Measurements from ENCODE around the gene KBTBD12. TPM values are rescaled to one million over a fixed set of nuclear protein-coding genes. Genes with fewer than 3 reads are reported as not detected.
"Not testable (repeated sequence)": the region's sequence is repeated elsewhere in the genome, so short reads cannot be mapped to it uniquely, and the experiment has no call there.

KBTBD12 gene
- total and polyA plus RNA-seq, 2 experiments from 2014 or later = 0.07 TPM; not detected in 1

DNA sequence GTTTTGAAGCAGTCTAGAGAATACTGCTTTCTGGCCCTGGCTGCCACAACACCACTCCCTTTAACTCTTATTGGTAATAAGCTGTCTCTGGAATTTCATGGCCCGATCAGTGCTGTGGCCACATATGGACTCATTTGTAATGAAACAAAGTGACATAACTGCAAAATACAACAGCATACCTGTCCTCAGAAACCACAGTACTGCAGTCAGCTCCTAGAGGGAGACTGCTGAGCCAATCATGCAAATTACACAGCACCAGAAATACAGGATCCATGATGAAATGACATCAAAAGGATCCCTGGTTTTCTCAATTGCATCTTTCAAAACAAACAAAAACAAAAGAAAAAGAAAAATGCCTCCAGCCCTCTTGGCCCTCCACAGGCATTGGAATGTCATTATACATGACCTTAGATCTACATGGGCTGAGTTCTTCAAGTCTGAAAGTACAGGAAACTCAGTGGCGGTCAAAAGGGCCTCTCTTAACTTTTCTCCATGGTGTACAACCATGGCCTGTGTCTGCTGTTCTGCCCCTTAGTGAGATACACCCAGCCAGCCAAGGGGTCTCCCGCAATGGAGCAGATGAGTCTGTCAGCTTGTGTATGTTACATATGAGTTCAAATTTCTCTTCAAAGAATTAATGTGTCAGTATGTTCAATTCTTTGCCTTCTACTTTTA is 24.9 kb upstream of the KBTBD12 start:
- Histone ChIP-seq H4K20me1 (ENCODE audit: insufficient read depth, poor library complexity, severe bottlenecking) (no peaks in the 10 kb centered on the region), H3K36me3 (replicated peaks; ENCODE audit: insufficient read depth, low read depth) (no peaks in the 10 kb centered on the region), H3K79me2 (no peaks in the 10 kb centered on the region), H3K4me3 (no peak overlapping the region), H3K4me1 (ENCODE audit: insufficient read depth) (peaks cover 16% of the 10 kb centered on the region), H3K9me3 (ENCODE audit: low read depth) (no peaks in the 10 kb centered on the region), H3K27me3 (no peaks in the 10 kb centered on the region), H3K4me2 (peak overlapping the region; percentile 8), H2AFZ (no peak overlapping the region), H3K27ac (peak overlapping the region; percentile 92), H3K9me2 (replicated peaks; ENCODE audit: insufficient read depth) (no peaks in the 10 kb centered on the region)
- no peak for TF ChIP-seq EZH2phosphoT487 (IDR thresholded peaks at IDR 0.05; ENCODE audit: low read depth, severe bottlenecking, unreplicated experiment)
- TF ChIP-seq, protein P1, sequence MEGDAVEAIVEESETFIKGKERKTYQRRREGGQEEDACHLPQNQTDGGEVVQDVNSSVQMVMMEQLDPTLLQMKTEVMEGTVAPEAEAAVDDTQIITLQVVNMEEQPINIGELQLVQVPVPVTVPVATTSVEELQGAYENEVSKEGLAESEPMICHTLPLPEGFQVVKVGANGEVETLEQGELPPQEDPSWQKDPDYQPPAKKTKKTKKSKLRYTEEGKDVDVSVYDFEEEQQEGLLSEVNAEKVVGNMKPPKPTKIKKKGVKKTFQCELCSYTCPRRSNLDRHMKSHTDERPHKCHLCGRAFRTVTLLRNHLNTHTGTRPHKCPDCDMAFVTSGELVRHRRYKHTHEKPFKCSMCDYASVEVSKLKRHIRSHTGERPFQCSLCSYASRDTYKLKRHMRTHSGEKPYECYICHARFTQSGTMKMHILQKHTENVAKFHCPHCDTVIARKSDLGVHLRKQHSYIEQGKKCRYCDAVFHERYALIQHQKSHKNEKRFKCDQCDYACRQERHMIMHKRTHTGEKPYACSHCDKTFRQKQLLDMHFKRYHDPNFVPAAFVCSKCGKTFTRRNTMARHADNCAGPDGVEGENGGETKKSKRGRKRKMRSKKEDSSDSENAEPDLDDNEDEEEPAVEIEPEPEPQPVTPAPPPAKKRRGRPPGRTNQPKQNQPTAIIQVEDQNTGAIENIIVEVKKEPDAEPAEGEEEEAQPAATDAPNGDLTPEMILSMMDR (IDR thresholded peaks at IDR 0.05; ENCODE audit: poor library complexity) = peak; percentile 25
- 85% methylated on average over 3 of the region's 3 CpGs for WGBS (ENCODE audit: low lambda C conversion rate, missing lambda C conversion rate)
- DNase-seq (ENCODE audit: low spot score) = peak; percentile 29

DNA sequence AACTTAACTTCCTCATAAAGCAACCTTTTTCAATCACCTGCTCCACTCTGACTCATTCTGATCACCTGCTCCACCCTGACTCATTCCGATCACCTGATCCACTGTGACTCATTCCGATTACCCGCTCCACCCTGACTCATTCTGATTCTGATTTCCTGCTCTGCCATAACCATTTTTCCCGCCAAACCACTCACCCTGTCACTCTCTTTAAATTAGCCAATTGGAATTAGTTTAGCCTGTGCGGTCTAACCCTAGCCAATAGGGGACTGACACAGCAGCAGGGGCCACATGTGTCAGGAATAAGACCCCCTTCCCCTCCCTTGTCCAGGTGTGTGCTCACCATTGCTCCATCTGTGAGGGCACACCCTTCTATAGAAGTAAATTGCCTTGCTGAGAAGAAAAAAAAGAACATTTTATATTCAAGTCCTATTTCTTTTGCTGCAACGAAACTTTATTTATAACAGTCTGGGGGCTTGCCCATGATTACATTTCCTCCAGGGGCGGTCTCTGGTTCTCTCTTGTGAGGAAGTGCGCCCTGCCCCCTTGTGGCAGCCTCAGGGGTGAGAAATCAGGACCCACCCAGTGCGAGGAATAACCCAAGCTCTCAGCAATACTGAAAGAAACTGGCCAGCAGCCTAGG is 24.3 kb upstream of the KBTBD12 start:
- not testable (repeated sequence) for H3K4me3 ChIP-seq; H3K27me3 ChIP-seq; H3K4me2 ChIP-seq; H3K36me3 ChIP-seq (replicated peaks; ENCODE audit: insufficient read depth, low read depth); H3K79me2 ChIP-seq; H2AFZ ChIP-seq; H4K20me1 ChIP-seq (ENCODE audit: insufficient read depth, poor library complexity, severe bottlenecking); H3K9me2 ChIP-seq (replicated peaks; ENCODE audit: insufficient read depth); H3K9me3 ChIP-seq (ENCODE audit: low read depth)
- 74% methylated on average over 9 of the region's 9 CpGs for WGBS (ENCODE audit: low lambda C conversion rate, missing lambda C conversion rate)
- peaks cover 16% of the 10 kb centered on the region for H3K4me1 ChIP-seq (ENCODE audit: insufficient read depth)
- peak overlapping the region; percentile 92 for H3K27ac ChIP-seq
- peak; percentile 76 for DNase-seq (ENCODE audit: low spot score)
- TF ChIP-seq, protein P1 (IDR thresholded peaks at IDR 0.05; ENCODE audit: poor library complexity) = peak; percentile 46

DNA sequence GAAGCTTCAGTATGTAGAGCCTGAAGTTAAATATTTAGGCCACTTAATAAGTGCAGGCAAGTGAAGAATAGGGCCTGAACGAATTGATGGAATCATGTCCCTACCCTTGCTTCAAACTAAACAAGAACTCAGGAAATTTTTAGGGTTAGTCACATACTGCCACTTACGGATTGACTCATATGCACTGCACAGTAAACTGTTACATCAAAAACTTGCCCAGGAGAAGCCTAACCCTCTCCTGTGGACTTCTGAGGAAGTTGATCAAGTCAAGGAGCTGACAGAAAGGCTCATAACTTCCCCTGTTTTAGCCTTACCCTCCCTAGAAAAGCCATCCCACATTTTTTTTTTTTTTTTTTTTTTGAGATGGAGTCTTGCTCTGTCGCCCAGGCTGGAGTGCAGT is 20.6 kb upstream of the KBTBD12 start:
- TF ChIP-seq, protein P1 (IDR thresholded peaks at IDR 0.05; ENCODE audit: poor library complexity) = no peak
- TF ChIP-seq EZH2 (IDR thresholded peaks at IDR 0.05; ENCODE audit: borderline replicate concordance) (no peak), EZH2phosphoT487 (IDR thresholded peaks at IDR 0.05; ENCODE audit: low read depth, severe bottlenecking, unreplicated experiment) (no peak)
- 98% methylated on average over 2 of the region's 3 CpGs for WGBS (ENCODE audit: low lambda C conversion rate, missing lambda C conversion rate)
- Histone ChIP-seq H4K20me1 (ENCODE audit: insufficient read depth, poor library complexity, severe bottlenecking) (no peaks in the 10 kb centered on the region), H3K4me1 (ENCODE audit: insufficient read depth) (peaks cover 9% of the 10 kb centered on the region), H3K4me3 (no peak overlapping the region), H2AFZ (no peak overlapping the region), H3K27ac (no peak overlapping the region), H3K9me3 (ENCODE audit: low read depth) (no peaks in the 10 kb centered on the region), H3K79me2 (no peaks in the 10 kb centered on the region), H3K36me3 (replicated peaks; ENCODE audit: insufficient read depth, low read depth) (no peaks in the 10 kb centered on the region), H3K27me3 (no peaks in the 10 kb centered on the region), H3K9me2 (replicated peaks; ENCODE audit: insufficient read depth) (no peaks in the 10 kb centered on the region), H3K4me2 (no peak overlapping the region)
- no peak for DNase-seq (ENCODE audit: low spot score)
